ENCODE data around the gene LYL1.
A peak's percentile ranks its signal among the peaks of the same experiment; 100 is the strongest.

Gene LYL1

GRCh38 chr19:13098277-13099072, 4.2 kb downstream of the LYL1 start:
- H3K4me3 ChIP-seq (replicated peaks; ENCODE audit: low read depth, low read length): no peak overlapping the region
- TF ChIP-seq, protein P1, sequence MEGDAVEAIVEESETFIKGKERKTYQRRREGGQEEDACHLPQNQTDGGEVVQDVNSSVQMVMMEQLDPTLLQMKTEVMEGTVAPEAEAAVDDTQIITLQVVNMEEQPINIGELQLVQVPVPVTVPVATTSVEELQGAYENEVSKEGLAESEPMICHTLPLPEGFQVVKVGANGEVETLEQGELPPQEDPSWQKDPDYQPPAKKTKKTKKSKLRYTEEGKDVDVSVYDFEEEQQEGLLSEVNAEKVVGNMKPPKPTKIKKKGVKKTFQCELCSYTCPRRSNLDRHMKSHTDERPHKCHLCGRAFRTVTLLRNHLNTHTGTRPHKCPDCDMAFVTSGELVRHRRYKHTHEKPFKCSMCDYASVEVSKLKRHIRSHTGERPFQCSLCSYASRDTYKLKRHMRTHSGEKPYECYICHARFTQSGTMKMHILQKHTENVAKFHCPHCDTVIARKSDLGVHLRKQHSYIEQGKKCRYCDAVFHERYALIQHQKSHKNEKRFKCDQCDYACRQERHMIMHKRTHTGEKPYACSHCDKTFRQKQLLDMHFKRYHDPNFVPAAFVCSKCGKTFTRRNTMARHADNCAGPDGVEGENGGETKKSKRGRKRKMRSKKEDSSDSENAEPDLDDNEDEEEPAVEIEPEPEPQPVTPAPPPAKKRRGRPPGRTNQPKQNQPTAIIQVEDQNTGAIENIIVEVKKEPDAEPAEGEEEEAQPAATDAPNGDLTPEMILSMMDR (IDR thresholded peaks at IDR 0.05; ENCODE audit: low read length, missing control alignments): no peak
- DNase-seq (ENCODE audit: low read depth): peak; percentile 40

DNA sequence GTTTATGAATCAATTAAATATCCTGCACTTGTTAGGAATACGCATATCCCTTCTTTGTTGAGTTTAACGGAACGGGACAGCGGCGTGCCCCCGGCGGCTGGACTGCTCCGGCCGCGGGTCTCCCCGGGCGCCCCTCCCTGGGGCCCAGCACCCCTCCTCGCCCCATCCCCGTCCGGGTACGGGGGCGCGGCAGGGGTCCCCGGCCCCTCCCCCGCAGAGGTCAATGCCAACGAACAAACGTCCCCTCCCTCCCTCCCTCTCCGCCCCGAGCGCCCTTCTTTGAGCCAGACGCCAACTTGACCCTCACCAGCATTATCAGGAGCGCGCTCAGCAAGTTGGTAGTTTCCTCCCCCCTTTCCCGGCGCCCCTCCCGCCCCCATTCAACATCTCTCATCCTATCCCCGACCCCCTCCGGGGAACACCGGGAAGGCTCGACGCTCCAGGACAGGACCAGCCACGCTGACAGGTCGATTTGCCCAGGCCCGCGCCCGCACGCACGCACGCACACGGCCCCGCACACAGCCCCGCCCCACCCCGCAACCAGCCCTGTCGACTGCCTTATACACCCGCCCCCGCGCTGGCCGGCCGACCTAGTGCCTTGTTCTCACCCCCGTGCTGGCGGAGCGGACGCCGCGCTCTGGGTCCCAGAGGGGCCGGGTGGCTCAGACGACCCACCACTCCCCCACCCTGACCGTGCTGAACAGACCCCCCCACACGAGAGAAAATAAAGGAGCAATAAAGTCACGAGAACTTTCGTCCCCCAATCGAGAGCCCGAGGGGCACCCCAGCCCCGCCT, 5.0 kb downstream of the LYL1 start:
- no peak overlapping the region for H3K4me3 ChIP-seq (replicated peaks; ENCODE audit: low read depth, low read length)
- DNase-seq (ENCODE audit: low read depth): no peak
- TF ChIP-seq, protein P1 (IDR thresholded peaks at IDR 0.05; ENCODE audit: low read length, missing control alignments): no peak

DNA sequence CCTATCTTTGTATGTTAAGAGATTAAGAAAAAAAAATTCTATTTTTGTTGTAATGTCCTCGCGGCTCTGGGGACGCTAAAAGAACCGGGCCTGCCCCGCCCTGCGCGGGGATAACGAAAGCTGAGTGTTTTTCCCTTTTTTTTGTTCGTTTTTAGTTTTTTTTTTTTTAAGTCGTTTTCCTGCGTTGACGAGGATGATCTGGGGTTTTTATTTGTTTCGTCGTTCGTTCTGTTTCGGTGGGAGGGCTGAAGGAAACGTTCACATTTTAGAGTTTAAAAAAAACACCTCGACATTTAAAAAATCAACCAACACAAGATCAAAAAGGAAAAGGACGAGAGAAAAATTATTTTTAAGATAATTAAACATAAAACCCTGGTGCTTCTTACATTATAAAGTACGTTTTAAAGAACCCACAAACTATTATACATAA, 5.6 kb downstream of the LYL1 start:
- TF ChIP-seq, protein P1 (IDR thresholded peaks at IDR 0.05; ENCODE audit: low read length, missing control alignments): no peak

GRCh38 chr19:13095934-13096927, 6.4 kb downstream of the LYL1 start:
- no peak for DNase-seq (ENCODE audit: low read depth)
- TF ChIP-seq, protein P1 (IDR thresholded peaks at IDR 0.05; ENCODE audit: low read length, missing control alignments): peak; percentile 4
- H3K4me3 ChIP-seq (replicated peaks; ENCODE audit: low read depth, low read length): no peak overlapping the region

More for the DNA sequence above, 5.6 kb downstream of the LYL1 start:
- no peak overlapping the region for H3K4me3 ChIP-seq (replicated peaks; ENCODE audit: low read depth, low read length)
- DNase-seq (ENCODE audit: low read depth): no peak

- no peak overlapping the region for H3K4me3 ChIP-seq (replicated peaks; ENCODE audit: low read depth, low read length)
- DNase-seq (ENCODE audit: low read depth): no peak
- TF ChIP-seq, protein P1 (IDR thresholded peaks at IDR 0.05; ENCODE audit: low read length, missing control alignments): no peak
Measured at GRCh38 chr19:13095393-13095784, 7.3 kb downstream of the LYL1 start.

DNA sequence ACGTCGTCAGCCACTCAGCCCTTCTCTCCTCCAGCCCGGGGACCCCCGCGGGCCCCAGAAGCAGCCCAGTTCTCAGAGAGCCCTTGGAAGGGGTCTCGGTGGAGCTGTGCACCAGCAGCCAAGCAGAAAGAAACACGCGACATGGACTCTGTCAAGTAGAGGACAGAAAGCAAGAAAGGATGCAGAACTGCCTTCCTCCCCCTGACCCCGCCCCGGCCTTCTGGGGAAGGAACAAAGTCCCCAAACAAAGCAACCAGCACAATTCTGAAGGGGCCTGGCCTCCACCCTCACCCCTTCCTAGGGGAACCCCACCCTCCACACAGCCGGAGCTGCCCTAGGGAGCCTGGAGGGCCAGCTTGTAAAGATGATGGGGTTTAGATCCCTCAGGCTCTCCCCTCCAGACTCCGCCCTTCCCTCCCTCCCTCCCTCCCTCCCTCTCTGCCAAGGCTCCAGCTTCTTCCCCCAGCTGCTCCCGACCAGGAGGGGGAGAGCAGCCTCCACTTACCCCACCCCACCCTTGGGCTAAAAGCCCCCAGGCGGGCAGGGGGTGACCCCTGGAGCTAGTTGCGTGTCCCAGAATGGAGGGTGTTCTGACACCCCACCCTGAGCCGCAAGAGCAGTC, 7.8 kb downstream of the LYL1 start:
- H3K4me3 ChIP-seq (replicated peaks; ENCODE audit: low read depth, low read length): no peak overlapping the region
- TF ChIP-seq, protein P1 (IDR thresholded peaks at IDR 0.05; ENCODE audit: low read length, missing control alignments): no peak
- no peak for DNase-seq (ENCODE audit: low read depth)

All from fibroblast of pulmonary artery (primary cell).